Neural cell (in vitro differentiated cells): ENCODE measurements around the gene XRCC3.

Experiments
- EP300 ChIP-seq: fragments of 450-650 bp; conservative IDR thresholded peaks from 2 replicates; pipeline ENCODE4 v1.6.1; 2014; ENCODE audit warnings: antibody characterized with exemption, mild to moderate bottlenecking, moderate library complexity; ENCODE audit not compliant: poor library complexity, severe bottlenecking
- EZH2 ChIP-seq: fragments of 200-600, 300-800 bp; shearing (Covaris generic), sonication (generic); IDR thresholded peaks from 2 replicates; pipeline ENCODE4 v1.6.1; 2014; ENCODE audit warnings: antibody characterized with exemption, low read length, borderline replicate concordance, mild to moderate bottlenecking; ENCODE audit not compliant: insufficient read depth, poor library complexity, severe bottlenecking
- MXI1 ChIP-seq: fragments of 450-650 bp; conservative IDR thresholded peaks from 2 replicates; pipeline ENCODE4 v1.6.1; 2014; ENCODE audit warnings: antibody characterized with exemption, mild to moderate bottlenecking; ENCODE audit not compliant: poor library complexity, severe bottlenecking
- RAD21 ChIP-seq: fragments of 450-650 bp; conservative IDR thresholded peaks from 2 replicates; pipeline ENCODE4 v1.6.1; 2014; ENCODE audit warnings: antibody characterized with exemption, mild to moderate bottlenecking, moderate library complexity
- SMC3 ChIP-seq: fragments of 450-650 bp; conservative IDR thresholded peaks from 2 replicates; pipeline ENCODE4 v1.6.1; 2014; ENCODE audit warnings: antibody characterized with exemption, mild to moderate bottlenecking, moderate library complexity; ENCODE audit not compliant: poor library complexity
- TF ChIP-seq, protein P1 (sequence below): fragments of 450-650 bp; IDR thresholded peaks from 2 replicates; pipeline ENCODE4 v1.5.1; 2014; ENCODE audit warnings: antibody characterized with exemption, mild to moderate bottlenecking, moderate library complexity; ENCODE audit not compliant: poor library complexity, severe bottlenecking
- TF ChIP-seq, protein P2 (sequence below): IDR thresholded peaks from 2 replicates; pipeline ENCODE4 v1.6.1; 2012; ENCODE audit warnings: borderline replicate concordance

DNA sequence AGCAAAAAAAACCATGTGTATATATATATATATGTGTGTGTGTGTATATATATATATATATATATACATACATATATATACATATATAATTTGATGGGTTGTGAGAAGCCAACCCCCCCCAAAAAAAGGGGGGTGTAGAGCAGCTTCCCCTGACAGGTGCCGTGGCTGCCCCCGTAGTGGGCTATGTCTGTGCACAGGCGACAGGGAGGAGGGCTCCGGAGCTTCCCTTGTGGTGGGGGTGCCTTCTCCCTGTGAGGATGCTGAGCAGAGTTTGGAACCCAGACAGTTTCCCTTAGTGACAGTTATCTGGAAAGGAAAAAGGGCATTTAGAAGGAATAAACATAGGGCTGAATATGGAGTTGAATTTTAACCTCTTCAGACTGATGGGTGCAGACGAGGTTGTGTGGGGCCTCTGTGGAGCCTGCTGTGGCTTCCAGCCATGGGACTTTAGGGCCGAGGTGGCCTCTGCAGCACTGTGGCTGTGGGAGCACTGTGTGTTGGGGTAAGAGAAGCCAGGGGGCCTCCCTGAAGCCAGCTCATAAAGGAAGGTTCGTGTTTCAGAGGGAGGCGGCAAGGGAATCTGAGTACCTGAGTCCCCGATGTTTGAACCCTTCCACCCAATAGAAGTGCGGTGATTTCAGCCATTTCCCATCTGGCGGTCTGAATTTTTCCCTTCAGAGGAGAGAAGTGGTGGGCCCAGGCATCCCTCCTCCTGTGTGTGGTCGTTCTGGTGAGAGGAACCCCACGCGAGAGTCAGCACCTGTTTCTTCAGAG is 19.8 kb downstream of the XRCC3 start:
- TF ChIP-seq, protein P1, sequence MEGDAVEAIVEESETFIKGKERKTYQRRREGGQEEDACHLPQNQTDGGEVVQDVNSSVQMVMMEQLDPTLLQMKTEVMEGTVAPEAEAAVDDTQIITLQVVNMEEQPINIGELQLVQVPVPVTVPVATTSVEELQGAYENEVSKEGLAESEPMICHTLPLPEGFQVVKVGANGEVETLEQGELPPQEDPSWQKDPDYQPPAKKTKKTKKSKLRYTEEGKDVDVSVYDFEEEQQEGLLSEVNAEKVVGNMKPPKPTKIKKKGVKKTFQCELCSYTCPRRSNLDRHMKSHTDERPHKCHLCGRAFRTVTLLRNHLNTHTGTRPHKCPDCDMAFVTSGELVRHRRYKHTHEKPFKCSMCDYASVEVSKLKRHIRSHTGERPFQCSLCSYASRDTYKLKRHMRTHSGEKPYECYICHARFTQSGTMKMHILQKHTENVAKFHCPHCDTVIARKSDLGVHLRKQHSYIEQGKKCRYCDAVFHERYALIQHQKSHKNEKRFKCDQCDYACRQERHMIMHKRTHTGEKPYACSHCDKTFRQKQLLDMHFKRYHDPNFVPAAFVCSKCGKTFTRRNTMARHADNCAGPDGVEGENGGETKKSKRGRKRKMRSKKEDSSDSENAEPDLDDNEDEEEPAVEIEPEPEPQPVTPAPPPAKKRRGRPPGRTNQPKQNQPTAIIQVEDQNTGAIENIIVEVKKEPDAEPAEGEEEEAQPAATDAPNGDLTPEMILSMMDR: no peak
- TF ChIP-seq, protein P2, sequence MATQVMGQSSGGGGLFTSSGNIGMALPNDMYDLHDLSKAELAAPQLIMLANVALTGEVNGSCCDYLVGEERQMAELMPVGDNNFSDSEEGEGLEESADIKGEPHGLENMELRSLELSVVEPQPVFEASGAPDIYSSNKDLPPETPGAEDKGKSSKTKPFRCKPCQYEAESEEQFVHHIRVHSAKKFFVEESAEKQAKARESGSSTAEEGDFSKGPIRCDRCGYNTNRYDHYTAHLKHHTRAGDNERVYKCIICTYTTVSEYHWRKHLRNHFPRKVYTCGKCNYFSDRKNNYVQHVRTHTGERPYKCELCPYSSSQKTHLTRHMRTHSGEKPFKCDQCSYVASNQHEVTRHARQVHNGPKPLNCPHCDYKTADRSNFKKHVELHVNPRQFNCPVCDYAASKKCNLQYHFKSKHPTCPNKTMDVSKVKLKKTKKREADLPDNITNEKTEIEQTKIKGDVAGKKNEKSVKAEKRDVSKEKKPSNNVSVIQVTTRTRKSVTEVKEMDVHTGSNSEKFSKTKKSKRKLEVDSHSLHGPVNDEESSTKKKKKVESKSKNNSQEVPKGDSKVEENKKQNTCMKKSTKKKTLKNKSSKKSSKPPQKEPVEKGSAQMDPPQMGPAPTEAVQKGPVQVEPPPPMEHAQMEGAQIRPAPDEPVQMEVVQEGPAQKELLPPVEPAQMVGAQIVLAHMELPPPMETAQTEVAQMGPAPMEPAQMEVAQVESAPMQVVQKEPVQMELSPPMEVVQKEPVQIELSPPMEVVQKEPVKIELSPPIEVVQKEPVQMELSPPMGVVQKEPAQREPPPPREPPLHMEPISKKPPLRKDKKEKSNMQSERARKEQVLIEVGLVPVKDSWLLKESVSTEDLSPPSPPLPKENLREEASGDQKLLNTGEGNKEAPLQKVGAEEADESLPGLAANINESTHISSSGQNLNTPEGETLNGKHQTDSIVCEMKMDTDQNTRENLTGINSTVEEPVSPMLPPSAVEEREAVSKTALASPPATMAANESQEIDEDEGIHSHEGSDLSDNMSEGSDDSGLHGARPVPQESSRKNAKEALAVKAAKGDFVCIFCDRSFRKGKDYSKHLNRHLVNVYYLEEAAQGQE: no peak
- TF ChIP-seq EP300 (no peak), MXI1 (no peak), SMC3 (no peak), EZH2 (no peak), RAD21 (no peak)
